GM18526 (cell line): ENCODE results near the gene DIP2B.

Experiments
- POLR2A ChIP-seq: IDR thresholded peaks from 3 replicates; pipeline ENCODE4 v1.6.1; 2011; ENCODE audit not compliant: insufficient read length; ENCODE audit errors: extremely low read depth

Gene DIP2B

DNA sequence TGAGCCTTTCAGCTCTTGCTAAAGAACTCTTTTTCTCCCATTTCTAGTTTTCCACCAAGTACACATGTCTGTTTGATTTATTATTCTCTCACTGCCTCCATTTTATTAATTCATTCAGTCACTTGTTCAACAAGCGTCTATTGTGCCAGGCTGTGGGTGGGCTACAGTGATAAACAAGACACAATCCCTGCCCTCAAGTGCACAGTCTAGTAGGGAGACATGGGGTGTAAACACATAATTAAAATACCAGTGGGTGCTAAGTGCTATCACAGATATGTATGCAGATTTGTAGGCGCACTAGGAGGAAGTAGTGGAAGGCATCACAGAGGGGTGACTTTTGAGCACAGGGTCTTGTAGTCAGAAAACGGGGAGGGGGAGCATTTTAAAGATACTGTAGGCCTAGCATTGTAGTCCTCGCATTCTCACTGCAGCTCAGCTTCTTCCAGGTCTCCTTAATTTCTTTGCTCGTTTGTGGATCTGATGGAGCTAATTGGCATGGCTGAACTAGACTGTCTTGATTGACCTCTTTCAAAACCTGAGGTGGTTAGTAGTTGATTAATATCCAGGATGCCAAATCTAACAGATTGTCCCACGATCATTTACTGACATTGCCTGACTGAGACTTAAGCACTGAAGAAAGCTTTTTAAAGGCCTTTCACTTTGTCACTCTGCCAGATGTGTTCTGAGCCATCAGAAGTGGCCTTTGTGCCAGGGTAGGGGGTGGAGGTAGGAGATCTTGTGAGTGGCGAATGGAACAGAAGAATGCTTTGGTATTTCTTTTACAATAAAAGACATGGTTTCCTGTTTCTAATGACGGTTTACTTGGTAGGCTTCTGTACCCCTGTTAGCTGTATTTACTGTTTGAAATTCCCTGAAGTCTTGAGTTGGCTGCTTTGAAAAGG, 116.9 kb downstream of the DIP2B start:
- TF ChIP-seq POLR2A: no peak

GRCh38 chr12:50625029-50625925, 120.5 kb downstream of the DIP2B start:
- TF ChIP-seq POLR2A: no peak

DNA sequence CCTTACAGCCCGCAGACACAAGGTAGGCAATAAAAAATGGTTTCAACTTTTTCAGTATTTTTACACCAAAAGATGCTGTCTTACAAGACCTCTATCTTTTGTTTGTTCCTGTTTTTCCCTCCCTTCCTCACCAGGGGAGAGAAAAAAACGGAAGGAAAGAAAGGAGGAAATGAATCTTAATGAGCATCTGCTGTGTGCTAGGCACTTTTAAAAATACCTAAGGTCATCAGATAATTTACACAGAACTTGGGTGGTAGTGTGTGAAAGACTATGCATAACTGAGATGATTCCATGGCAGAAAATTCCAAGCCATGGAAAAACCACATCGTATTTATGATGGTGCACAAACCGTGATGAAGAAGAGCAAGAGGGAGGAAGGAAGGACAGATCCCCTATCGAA, 121.2 kb downstream of the DIP2B start:
- no peak for TF ChIP-seq POLR2A

DNA sequence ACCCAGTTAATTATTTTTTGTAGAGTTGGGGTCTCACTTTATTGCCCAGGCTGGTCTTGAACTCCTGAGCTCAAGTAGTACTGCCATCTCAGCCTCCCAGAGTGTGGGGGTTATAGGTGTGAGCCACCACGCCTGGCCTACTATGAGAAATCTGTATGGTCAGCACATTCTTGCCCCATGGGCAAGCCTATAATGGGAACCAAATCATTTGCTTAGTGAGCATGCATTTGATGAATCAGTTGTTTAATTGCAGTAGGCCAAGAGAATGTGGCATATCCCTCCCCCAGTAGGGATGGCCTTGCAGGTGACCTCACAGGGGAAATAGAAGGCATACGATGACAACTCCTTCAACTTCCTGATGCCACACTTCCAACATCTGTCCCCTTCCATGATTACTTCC, 122.7 kb downstream of the DIP2B start:
- no peak for TF ChIP-seq POLR2A

- TF ChIP-seq POLR2A: no peak
These were observed 123.6 kb downstream of the DIP2B start for GRCh38 chr12:50628394-50628793.

DNA sequence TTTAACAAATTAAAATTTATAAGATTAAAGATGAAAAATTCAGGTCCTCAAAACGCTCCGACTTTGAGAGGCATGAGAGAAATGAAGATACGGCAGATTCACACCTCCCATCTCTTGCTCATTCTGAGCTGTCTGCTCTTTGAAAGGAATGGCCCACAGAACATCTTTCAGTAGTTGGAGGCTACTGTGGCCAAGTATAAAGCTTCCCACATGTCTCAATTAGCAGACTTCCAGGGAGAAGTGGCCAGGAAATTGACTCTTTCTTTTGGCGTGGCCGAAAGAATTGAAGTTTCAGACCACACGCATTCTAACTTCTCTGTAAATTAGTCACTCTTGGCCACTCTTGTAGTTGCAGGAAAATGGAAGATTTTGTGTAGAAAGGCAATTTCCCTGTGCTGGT, 129.2 kb downstream of the DIP2B start:
- TF ChIP-seq POLR2A: no peak

DNA sequence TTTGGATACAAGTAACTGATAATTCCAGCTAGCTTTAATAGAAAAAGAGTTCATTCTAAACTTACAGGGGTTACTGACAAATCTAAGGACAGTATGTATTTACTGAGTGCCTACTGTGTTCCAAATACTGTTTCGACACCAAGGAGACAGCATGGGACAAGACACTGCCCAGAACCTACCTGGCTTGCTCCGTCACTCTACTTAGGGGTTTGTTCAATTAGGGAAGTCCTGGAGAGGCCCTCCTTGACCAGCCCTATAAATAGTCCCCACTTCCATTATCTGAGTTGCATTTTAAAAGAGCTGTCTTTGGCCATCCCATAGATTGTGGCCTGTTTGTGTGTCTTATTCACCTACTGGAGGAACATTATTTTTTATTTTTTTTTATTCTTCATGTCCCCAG, 129.6 kb downstream of the DIP2B start:
- TF ChIP-seq POLR2A: no peak

GRCh38 chr12:50635364-50635763, 130.6 kb downstream of the DIP2B start:
- TF ChIP-seq POLR2A: no peak

GRCh38 chr12:50635857-50636256, 131.1 kb downstream of the DIP2B start:
- TF ChIP-seq POLR2A: no peak

DNA sequence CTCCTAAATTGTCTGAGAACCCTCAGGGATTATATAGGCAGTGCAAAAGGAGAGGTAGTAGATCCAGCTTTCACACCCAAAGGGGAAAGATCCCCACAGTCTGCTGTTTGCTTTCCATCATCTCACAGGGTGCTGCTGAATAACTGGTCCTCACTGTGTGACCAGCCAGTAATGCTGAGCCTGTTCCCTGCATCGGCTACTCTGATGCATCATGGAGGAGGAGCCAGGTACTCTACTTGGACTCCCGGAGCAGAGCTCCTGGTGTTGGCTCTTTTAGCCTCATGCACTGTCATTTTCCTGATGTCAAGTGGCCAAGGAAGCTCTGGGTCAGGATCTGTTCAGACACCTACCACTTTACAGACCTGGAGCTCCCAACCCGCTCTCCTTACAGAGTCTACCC, 131.7 kb downstream of the DIP2B start:
- no peak for TF ChIP-seq POLR2A

- TF ChIP-seq POLR2A: no peak
These were observed 133.2 kb downstream of the DIP2B start for GRCh38 chr12:50637870-50638481.

DNA sequence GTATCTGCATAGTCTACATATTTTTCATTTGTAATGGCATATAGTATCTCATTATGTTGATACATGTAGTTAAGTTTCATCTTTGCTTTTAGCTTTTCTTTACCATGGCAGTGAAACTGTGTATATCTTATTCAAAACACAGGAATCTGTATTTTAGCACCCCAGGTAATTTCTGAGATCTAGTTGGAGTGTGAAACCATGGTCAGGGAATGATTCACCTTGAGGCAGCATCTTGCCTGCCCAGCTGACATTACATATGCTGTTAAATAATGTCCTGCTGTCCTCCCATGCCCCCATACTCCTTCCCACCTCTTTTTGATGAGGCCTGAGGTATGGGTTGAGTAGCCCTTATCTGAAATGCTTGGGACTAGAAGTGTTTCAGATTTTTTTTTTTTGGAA, 133.7 kb downstream of the DIP2B start:
- no peak for TF ChIP-seq POLR2A

- TF ChIP-seq POLR2A: no peak
These were observed 134.9 kb downstream of the DIP2B start for GRCh38 chr12:50639721-50640120.

DNA sequence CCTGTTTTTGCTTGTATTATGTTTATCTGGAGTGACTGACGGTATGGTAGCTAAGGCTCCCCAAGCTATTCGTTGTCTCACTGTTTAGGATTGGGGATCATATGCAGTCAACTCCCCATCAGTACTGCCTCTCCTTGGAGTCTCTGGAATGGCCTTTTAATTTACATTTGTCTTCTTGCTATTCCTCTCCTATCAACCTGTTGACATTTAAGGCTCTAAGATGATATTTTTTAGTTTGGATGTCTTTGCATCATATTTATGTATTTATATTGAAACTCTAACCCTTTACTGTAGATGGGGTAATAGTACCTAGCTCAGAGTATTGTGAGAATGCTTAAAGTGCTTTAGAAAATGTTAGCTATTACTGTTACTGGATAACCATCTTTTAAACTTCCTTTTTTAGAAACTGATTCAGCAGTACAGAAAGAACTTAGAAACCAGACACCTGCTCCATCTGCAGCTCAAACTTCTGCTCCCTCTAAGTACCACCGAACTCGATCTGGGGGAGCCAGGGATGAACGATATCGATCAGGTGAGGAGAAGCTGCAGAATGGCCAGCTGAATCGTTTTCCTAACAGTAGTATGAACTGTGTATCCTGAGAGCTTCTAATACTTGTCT, 135.6 kb downstream of the DIP2B start:
- TF ChIP-seq POLR2A: no peak

- no peak for TF ChIP-seq POLR2A
These were observed 136.8 kb downstream of the DIP2B start for GRCh38 chr12:50641566-50641965.

- TF ChIP-seq POLR2A: no peak
These were observed 137.3 kb downstream of the DIP2B start for GRCh38 chr12:50642035-50642451.

DNA sequence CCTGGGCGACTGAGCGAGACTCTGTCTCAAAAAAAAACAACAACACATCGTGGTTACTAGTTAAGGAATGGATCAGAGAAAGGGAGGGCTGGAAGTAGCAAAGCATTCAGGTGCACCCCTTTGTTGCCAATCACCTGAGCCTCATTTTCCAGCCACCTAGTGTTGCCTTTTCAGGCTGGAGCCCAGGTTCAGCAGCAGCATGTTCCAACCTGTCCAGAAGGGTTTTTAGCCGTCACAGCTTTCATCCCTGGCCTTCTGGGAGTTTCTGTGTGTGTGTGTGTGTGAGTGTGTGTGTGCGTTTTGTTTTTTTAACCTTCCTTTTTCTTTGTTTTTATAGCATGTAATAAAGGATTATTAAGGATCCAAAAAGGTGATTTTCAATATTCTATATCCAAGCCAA, 138.0 kb downstream of the DIP2B start:
- no peak for TF ChIP-seq POLR2A
